ENCODE results near the gene ME1.

GRCh38 chr6:83470001-83470400, 39.1 kb upstream of the ME1 start:
- TF ChIP-seq CTCF (conservative IDR thresholded peaks at IDR 0.05; ENCODE audit: low read length) (no peak), EZH2phosphoT487 (IDR thresholded peaks at IDR 0.05; ENCODE audit: borderline replicate concordance) (no peak)
